Progenitor cell of endocrine pancreas (in vitro differentiated cells): ENCODE results near the gene ADNP2. TPM values are rescaled to one million over a fixed set of nuclear protein-coding genes. Genes with fewer than 3 reads are reported as not detected.

Experiments
- DNase-seq: peaks from one replicate; pipeline ENCODE4 v3.0.0; 2021; ENCODE audit warnings: low spot score; ENCODE audit not compliant: unreplicated experiment
- H3K27ac Mint-ChIP-seq: 2 replicates; pipeline ENCODE4 v1.8.0; 2021; ENCODE audit warnings: mild to moderate bottlenecking, moderate library complexity, mixed read lengths
- H3K27me3 Mint-ChIP-seq: 2 replicates; pipeline ENCODE4 v1.8.0; 2021; ENCODE audit warnings: mixed read lengths
- H3K36me3 Mint-ChIP-seq: 2 replicates; pipeline ENCODE4 v1.8.0; 2022; ENCODE audit warnings: mixed read lengths; ENCODE audit not compliant: insufficient read depth
- H3K4me1 Mint-ChIP-seq: 2 replicates; pipeline ENCODE4 v1.8.0; 2021; ENCODE audit warnings: low read depth, mixed read lengths
- H3K4me3 Mint-ChIP-seq: 2 replicates; pipeline ENCODE4 v1.8.0; 2021; ENCODE audit warnings: low read depth, mild to moderate bottlenecking, moderate library complexity, mixed read lengths
- H3K9me3 Mint-ChIP-seq: 2 replicates; pipeline ENCODE4 v1.8.0; 2021; ENCODE audit warnings: low read depth, mixed read lengths
- total RNA-seq: library from RNA; stranded (reverse); gene quantifications from 2 replicates; pipeline ENCODE4 v1.2.1, GENCODE V29; 2021
- TF ChIP-seq, protein P1 (sequence below): fragments of 200-600 bp; sonication (generic); IDR thresholded peaks from one replicate; pipeline ENCODE4 v1.5.0; 2021; ENCODE audit warnings: antibody characterized with exemption, mild to moderate bottlenecking; ENCODE audit not compliant: unreplicated experiment

The ADNP2 gene
- total RNA-seq, 1 donor from 2014 or later: 31.8 TPM

DNA sequence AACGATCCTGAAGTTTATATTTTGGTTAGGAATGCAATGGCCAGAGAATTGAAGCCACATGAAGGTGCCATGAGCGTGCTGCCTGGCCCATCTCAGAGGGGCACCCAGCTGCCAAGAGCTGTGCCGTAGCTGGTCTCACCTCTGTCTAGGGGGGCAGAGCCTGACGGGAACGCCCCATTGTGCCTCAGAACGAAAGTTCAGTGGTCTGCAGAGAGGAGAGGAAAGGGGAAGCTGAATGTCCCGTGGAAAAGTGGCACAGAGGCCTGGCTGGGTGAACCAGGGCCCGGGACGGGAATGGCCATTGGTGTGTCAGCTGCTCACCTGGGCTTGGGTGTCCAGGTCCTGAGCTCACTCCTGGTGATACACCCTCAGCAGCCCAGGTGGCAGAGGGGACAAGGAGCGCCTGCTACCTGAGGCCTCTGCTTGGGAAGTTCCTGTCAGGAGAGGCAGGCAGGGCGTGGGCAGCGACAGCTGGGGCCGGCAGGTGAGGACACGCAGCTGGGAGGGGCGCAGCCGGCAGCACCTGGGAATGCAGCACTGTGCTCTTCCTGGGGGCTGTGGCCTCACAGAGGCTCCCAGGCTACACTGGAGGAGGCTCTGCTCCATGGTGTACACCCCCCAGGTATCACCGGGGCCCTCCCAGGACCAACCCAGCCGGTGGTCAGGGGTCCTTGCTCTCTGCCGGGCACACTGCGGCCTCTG is 70.9 kb downstream of the ADNP2 start:
- no peak for DNase-seq
- no peak overlapping the region for H3K27ac Mint-ChIP-seq
- no peaks in the 10 kb centered on the region for H3K9me3 Mint-ChIP-seq
- TF ChIP-seq, protein P1, sequence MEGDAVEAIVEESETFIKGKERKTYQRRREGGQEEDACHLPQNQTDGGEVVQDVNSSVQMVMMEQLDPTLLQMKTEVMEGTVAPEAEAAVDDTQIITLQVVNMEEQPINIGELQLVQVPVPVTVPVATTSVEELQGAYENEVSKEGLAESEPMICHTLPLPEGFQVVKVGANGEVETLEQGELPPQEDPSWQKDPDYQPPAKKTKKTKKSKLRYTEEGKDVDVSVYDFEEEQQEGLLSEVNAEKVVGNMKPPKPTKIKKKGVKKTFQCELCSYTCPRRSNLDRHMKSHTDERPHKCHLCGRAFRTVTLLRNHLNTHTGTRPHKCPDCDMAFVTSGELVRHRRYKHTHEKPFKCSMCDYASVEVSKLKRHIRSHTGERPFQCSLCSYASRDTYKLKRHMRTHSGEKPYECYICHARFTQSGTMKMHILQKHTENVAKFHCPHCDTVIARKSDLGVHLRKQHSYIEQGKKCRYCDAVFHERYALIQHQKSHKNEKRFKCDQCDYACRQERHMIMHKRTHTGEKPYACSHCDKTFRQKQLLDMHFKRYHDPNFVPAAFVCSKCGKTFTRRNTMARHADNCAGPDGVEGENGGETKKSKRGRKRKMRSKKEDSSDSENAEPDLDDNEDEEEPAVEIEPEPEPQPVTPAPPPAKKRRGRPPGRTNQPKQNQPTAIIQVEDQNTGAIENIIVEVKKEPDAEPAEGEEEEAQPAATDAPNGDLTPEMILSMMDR: no peak
- H3K4me3 Mint-ChIP-seq: no peak overlapping the region
- peaks cover 7% of the 10 kb centered on the region for H3K4me1 Mint-ChIP-seq
- H3K27me3 Mint-ChIP-seq: no peaks in the 10 kb centered on the region
- H3K36me3 Mint-ChIP-seq: no peaks in the 10 kb centered on the region

DNA sequence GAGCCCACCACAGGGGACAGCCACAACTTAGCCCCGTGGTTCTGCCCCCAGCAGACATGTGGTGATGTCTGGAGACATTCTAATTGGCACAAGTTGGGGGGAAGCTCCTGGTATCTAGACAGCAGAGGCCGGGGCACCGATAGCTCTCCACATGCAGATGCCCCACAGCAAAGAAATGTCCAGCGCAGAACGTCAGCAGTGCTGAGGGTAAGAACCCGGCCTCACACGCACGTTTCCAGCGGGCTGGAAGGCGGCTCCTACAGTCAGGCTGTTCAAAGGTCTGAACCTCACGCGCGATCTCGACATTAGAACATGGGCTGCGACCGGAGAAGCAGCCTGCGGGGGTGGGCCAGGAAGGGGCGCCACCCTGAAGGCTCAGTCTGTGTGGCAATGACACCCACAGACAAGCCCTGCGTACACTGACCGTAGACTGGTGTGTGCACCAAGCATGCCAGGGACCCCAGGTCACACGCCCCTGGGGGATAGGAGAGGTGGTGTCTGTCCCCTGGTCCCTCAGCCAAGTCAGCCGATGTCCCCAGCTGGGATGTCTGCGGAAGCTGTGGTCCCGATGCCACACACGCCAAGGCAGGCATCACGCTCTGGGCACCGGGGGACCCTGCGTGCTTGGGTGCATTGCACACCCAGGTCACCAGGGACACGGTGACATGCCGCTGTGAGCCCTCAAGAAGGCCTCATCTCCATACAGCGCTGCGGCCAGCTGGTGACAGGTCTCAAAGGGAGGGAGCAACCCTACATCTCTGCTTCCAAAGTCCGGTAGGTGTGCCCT is 71.9 kb downstream of the ADNP2 start:
- Mint-ChIP-seq H3K4me3 (no peak overlapping the region), H3K9me3 (no peaks in the 10 kb centered on the region), H3K27ac (no peak overlapping the region), H3K27me3 (no peaks in the 10 kb centered on the region), H3K4me1 (peaks cover 7% of the 10 kb centered on the region), H3K36me3 (no peaks in the 10 kb centered on the region)
- DNase-seq: no peak
- TF ChIP-seq, protein P1: no peak

DNA sequence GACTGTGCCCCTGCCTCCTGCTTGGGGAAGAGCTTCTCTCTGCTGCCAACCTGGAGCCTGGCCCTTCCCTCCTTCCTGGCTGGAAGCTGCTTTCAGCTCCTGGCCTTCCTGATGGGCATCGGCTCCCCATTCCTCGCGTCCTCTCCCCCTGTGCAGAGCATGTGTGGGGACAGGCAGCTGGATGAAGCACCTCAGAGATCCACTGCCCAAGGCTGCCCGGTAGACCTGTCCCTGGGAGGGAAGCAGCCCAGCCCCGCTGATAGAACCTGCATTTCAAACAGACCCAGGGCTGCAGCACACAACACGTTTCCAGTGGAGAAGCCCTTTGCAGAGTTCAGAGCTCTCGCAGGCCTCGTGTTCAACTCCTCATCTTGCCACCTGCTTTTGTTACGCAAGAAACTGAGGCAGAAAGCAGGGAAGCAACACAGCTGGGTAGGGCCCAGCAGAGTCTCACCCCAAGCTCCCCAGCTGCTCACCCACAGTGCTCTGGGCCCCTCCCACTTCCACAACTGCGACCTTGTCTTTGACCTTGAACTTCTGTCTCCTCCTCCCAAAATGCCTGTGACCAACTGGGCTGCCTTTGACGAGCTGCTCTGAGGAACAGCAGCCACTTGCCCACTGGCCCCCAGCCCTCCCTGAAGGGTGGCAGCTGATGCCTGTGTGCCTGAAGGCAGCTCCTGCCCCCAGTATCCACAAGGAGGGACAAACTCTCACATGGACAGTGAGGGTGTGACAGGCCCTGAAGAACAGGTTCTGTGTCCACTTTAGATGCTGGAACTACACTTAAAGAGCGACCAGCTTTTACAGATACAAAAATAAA is 72.8 kb downstream of the ADNP2 start:
- no peak overlapping the region for H3K27ac Mint-ChIP-seq
- no peaks in the 10 kb centered on the region for H3K36me3 Mint-ChIP-seq
- H3K4me3 Mint-ChIP-seq: no peak overlapping the region
- H3K27me3 Mint-ChIP-seq: no peaks in the 10 kb centered on the region
- TF ChIP-seq, protein P1: no peak
- DNase-seq: no peak
- no peaks in the 10 kb centered on the region for H3K9me3 Mint-ChIP-seq
- no peaks in the 10 kb centered on the region for H3K4me1 Mint-ChIP-seq

DNA sequence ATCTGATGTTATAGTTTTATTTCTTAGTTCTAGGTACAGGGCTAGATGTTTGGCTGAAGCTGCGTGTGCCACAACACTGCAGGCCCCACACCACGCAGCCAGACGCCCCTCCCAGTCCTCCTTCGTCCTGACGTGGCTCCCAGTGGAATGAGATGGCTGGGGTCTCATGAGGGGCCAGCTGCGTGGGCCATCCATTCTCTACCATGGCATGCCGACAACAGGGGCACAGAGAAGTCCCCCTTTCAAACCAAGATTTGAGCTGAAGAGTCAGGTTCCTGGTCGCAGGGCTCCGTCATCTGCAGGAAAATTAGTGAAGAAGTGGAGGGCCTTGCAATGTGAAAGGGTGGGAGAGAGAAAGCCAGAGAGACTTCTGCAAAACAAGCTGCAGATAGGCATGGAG is 73.8 kb downstream of the ADNP2 start:
- Mint-ChIP-seq H3K4me1 (no peaks in the 10 kb centered on the region), H3K36me3 (no peaks in the 10 kb centered on the region), H3K27me3 (no peaks in the 10 kb centered on the region), H3K4me3 (no peak overlapping the region), H3K27ac (no peak overlapping the region), H3K9me3 (no peaks in the 10 kb centered on the region)
- TF ChIP-seq, protein P1: no peak
- no peak for DNase-seq
